Stimulated activated memory B cell treated with anti-CD40 and anti-IgM and Interleukin-4, amounts not matched to agents 10 μg/mL and 1 μg/mL and 100 μg/mL, for 72 hours (primary cell): ENCODE results near the gene GARIN3.
"Not testable (repeated sequence)": the region's sequence is repeated elsewhere in the genome, so short reads cannot be mapped to it uniquely, and the experiment has no call there.

ENCODE experiments used
- ATAC-seq: fragments of 150-1000 bp; cut with Tn5 transposase; 2 replicates; pipeline ENCODE4 v1.10.0; 2021
- H3K27ac Mint-ChIP-seq: one replicate; pipeline ENCODE4 v1.8.0; 2022; ENCODE audit warnings: mild to moderate bottlenecking, mixed read lengths
- H3K27me3 Mint-ChIP-seq: one replicate; pipeline ENCODE4 v1.8.0; 2022; ENCODE audit warnings: mixed read lengths
- H3K36me3 Mint-ChIP-seq: one replicate; pipeline ENCODE4 v1.8.0; 2022; ENCODE audit warnings: mixed read lengths
- H3K4me1 Mint-ChIP-seq: one replicate; pipeline ENCODE4 v1.8.0; 2022; ENCODE audit warnings: mixed read lengths
- H3K4me3 Mint-ChIP-seq: one replicate; pipeline ENCODE4 v1.8.0; 2022; ENCODE audit warnings: mild to moderate bottlenecking, moderate library complexity, mixed read lengths
- H3K9me3 Mint-ChIP-seq: one replicate; pipeline ENCODE4 v1.8.0; 2022; ENCODE audit warnings: mixed read lengths

The GARIN3 gene

DNA sequence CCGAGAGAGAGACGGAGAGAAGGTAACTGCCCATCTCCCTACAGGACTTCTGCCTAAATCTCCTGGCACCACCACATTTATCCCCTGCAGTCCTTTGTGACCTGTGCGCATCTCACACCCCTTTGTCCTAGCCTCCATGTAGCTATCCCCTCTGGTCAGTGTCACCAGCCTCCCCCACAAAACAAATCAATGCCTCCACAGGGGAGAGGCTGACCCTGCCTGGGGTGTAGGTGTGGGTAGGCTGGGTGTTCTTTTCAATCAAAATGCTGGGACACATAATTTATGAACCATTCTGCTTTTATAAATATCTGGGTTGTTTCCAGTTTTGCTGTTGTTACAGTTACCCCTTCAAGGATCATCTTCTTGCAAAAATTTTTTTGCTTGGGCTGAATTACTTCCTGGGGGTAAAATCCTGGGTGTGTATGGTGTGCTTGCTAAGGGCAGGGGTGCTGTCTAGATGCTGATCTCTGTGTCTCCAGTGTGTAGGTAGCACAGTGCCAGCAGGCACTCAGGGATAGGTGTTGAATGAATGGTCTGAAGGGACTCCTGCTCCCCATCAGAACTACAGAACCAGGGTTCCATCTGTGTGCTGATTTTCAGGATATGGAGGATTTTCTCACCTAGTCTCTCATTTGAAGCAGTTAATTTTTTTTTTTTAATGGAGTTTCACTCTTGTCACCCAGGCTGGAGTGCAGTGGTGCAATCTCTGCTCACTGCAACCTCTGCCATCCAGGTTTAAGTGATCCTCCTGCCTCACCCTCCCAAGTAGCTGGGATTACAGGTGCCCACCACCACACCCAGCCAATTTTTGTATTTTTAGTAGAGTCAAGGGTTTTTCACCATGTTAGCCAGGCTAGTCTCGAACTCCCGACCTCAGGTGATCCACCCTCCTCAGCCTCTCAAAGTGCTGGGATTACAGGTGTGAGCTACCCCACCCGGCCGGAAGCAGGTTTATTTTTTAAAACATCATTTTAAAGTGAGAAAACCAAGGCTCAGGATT, at the start of gene GARIN3:
Gene GARIN3 (minus strand): TSS at position 51 of the 1,000 bp plus-strand sequence. CDS start 96 bp downstream, outside the sequence.
- Mint-ChIP-seq H3K27me3 (no peaks in the 10 kb centered on the region), H3K9me3 (peaks cover 6% of the 10 kb centered on the region), H3K4me1 (peaks cover 13% of the 10 kb centered on the region), H3K4me3 (no peak within 1 kb of the TSS), H3K27ac (no peak within 1 kb of the TSS), H3K36me3 (peaks cover 11% of the 10 kb centered on the region)
- no peak for ATAC-seq

- Mint-ChIP-seq H3K4me1 (peaks cover 54% of the 10 kb centered on the region), H3K27me3 (no peaks in the 10 kb centered on the region), H3K9me3 (no peaks in the 10 kb centered on the region), H3K4me3 (peak overlapping the region; percentile 38), H3K27ac (peak overlapping the region; percentile 25), H3K36me3 (no peaks in the 10 kb centered on the region)
- ATAC-seq = no peak
Observed at GRCh38 chr5:157215514-157216167, 49.6 kb upstream of the GARIN3 start.

DNA sequence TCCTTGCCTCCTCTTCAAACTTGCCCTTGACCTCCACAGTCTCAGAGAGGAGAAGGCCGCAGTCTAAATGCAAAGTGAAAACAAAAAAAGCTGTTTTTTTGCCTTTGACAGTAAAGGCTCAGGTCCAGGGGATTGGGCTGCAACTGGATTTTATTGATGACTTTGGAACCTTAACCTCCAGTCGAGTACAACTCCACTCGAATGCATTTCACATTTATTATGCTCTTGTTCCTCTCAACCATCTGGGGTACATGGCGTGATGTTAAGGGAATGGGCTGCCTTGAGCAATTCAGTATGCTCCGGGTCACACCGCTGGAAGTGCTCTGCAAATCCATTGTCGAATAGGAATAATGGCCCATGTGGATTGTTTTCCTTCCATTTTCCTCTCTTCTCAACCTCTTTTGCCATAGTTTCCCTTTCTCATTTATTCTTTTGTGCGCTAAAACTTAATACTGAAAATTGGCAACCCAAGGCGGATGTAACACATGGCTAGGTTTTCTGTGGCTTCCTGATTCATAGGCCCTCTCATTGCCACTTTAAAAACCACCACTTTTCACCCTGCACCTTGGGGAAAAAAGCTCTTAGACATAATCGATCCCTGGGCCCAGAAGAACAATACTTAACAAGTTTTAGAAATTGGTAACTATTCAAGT, 48.9 kb upstream of the GARIN3 start:
- Mint-ChIP-seq H3K4me3 (peak overlapping the region; percentile 38), H3K36me3 (no peaks in the 10 kb centered on the region), H3K4me1 (peaks cover 51% of the 10 kb centered on the region), H3K9me3 (no peaks in the 10 kb centered on the region), H3K27ac (peak overlapping the region; percentile 25), H3K27me3 (no peaks in the 10 kb centered on the region)
- ATAC-seq = peak; percentile 82

- H3K27ac Mint-ChIP-seq = no peak overlapping the region
- no peaks in the 10 kb centered on the region for H3K9me3 Mint-ChIP-seq
- peaks cover 45% of the 10 kb centered on the region for H3K4me1 Mint-ChIP-seq
- no peaks in the 10 kb centered on the region for H3K36me3 Mint-ChIP-seq
- H3K27me3 Mint-ChIP-seq = no peaks in the 10 kb centered on the region
- peak; percentile 34 for ATAC-seq
- H3K4me3 Mint-ChIP-seq = no peak overlapping the region
Observed at GRCh38 chr5:157214415-157214814, 48.4 kb upstream of the GARIN3 start.

DNA sequence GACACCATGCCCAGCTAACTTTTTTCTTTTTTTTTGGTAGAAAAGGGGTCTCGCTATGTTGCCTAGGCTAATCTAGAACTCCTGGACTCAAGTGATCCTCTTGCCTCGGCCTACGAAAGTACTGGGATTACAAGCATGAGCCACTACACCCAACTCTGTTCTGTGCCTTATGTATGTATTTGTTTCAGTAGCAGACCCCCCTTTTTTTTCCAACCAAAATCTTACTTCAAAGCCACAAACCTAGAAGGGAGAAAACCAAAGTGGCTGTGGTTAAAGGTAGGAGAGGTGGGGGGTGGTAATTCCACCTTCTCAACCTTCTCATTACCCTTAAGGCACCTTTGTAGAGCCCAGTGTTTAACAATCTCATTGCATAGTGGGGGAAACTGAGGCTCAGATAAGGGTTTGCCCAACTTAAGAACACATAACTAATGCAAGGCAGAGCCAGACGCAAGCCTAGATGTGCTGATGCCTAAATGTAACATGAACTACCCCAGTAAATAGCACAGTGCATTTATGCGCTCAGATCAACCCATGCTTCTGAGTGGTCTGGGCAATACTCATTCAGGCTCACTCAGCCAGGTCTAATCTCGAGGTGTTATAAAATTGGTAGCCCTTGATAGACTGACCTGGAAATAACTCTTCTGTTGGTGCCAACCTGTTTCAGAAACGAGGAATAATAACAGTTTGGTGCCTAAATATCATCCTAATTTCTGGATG, 47.6 kb upstream of the GARIN3 start:
- Mint-ChIP-seq H3K27ac (no peak overlapping the region), H3K4me3 (no peak overlapping the region)

GRCh38 chr5:157212307-157212706, 46.2 kb upstream of the GARIN3 start:
- no peaks in the 10 kb centered on the region for H3K27me3 Mint-ChIP-seq
- H3K36me3 Mint-ChIP-seq = no peaks in the 10 kb centered on the region
- no peak for ATAC-seq
- no peak overlapping the region for H3K4me3 Mint-ChIP-seq
- H3K9me3 Mint-ChIP-seq = no peaks in the 10 kb centered on the region
- peaks cover 35% of the 10 kb centered on the region for H3K4me1 Mint-ChIP-seq
- no peak overlapping the region for H3K27ac Mint-ChIP-seq

More for the DNA sequence above, 47.6 kb upstream of the GARIN3 start:
- Mint-ChIP-seq H3K9me3 (no peaks in the 10 kb centered on the region), H3K36me3 (no peaks in the 10 kb centered on the region), H3K27me3 (no peaks in the 10 kb centered on the region), H3K4me1 (peaks cover 43% of the 10 kb centered on the region)
- ATAC-seq = no peak

DNA sequence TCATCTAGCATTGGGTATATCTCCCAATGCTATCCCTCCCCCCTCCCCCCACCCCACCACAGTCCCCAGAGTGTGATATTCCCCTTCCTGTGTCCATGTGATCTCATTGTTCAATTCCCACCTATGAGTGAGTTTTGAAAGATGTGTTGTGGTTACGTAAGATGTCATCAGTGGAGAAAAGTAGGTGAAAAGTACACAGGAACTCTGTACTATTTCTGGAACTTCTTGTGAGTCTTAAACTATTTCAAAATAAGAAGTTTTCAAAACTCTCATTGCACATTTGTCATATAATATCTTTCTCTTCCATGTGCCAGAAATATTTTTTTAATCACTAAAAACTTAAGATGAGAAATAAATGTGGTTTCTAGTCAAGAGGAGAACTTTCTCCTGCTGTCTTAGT, 44.6 kb upstream of the GARIN3 start:
- H3K36me3 Mint-ChIP-seq, ATAC-seq, H3K9me3 Mint-ChIP-seq, H3K27me3 Mint-ChIP-seq, H3K27ac Mint-ChIP-seq, H3K4me3 Mint-ChIP-seq: not testable (repeated sequence)
- H3K4me1 Mint-ChIP-seq = peaks cover 19% of the 10 kb centered on the region

DNA sequence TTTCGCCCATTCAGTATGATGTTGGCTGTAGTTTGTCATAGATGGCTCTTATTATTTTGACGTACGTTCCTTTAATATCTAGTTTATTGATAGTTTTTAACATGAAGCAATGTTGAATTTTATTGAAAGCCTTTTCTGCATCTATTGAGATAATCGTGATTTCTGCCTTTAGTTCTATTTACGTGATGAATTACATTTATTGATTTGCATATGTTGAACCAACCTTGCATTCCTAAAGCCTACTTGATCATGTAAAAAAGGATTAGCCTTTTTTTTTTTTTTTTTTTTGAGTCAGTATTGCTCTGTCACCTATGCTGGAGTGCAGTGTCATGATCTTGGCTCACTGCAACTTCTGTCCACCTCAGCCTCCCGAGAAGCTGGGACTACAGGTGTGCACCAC, 39.6 kb upstream of the GARIN3 start:
- no peak overlapping the region for H3K27ac Mint-ChIP-seq
- H3K4me1 Mint-ChIP-seq = no peaks in the 10 kb centered on the region
- H3K4me3 Mint-ChIP-seq = no peak overlapping the region
- ATAC-seq = no peak
- no peaks in the 10 kb centered on the region for H3K27me3 Mint-ChIP-seq
- H3K9me3 Mint-ChIP-seq = peaks cover 6% of the 10 kb centered on the region
- H3K36me3 Mint-ChIP-seq = peaks cover 6% of the 10 kb centered on the region

DNA sequence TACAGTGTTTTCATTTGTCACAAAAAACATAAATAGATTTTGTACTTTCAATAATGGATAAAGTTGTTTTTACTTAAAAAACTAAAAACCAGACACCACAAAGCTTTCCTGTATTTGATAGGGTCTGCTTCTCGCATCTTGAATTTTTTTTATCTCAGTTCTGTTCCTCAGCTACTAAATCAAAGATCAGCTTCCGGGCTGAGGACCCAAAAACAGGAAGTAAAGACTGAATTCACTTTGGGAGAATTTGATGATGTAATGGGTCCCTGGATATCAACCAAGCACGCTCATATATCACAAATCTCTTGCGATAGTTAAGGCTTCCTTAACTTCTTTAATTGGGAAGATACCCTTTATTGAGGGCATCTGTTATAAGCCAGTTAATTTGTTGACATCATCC, 38.7 kb upstream of the GARIN3 start:
- H3K9me3 Mint-ChIP-seq = peaks cover 6% of the 10 kb centered on the region
- peaks cover 5% of the 10 kb centered on the region for H3K27me3 Mint-ChIP-seq
- H3K27ac Mint-ChIP-seq = no peak overlapping the region
- H3K4me1 Mint-ChIP-seq = no peaks in the 10 kb centered on the region
- ATAC-seq = no peak
- H3K36me3 Mint-ChIP-seq = peaks cover 6% of the 10 kb centered on the region
- no peak overlapping the region for H3K4me3 Mint-ChIP-seq

DNA sequence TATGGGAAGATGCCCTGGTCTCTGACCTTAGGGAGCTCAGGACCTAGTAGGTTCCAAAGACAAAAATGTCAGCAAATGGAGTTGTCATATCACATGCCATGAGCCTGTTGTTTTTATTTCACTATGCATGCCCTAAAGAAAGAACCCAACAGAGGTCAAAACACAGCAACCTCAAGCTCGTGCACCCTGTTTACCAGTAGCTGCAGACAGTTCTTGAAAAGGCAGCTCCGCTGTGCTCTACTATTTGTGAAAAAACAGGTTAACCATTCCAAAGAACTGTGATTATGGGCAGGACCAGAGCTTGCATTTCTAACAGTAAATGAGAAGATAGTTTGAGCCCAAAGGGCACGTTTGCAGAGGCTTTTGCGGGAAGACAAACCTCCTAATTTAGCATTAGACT, 37.4 kb upstream of the GARIN3 start:
- H3K4me1 Mint-ChIP-seq = peaks cover 3% of the 10 kb centered on the region
- peaks cover 6% of the 10 kb centered on the region for H3K36me3 Mint-ChIP-seq
- peaks cover 6% of the 10 kb centered on the region for H3K9me3 Mint-ChIP-seq
- H3K4me3 Mint-ChIP-seq = no peak overlapping the region
- H3K27me3 Mint-ChIP-seq = peaks cover 9% of the 10 kb centered on the region
- ATAC-seq = no peak
- no peak overlapping the region for H3K27ac Mint-ChIP-seq

- no peak for ATAC-seq
- peaks cover 6% of the 10 kb centered on the region for H3K9me3 Mint-ChIP-seq
- no peak overlapping the region for H3K4me3 Mint-ChIP-seq
- H3K36me3 Mint-ChIP-seq = peaks cover 6% of the 10 kb centered on the region
- H3K27me3 Mint-ChIP-seq = peaks cover 9% of the 10 kb centered on the region
- H3K27ac Mint-ChIP-seq = no peak overlapping the region
- H3K4me1 Mint-ChIP-seq = peaks cover 9% of the 10 kb centered on the region
Observed at GRCh38 chr5:157201857-157202256, 35.8 kb upstream of the GARIN3 start.

DNA sequence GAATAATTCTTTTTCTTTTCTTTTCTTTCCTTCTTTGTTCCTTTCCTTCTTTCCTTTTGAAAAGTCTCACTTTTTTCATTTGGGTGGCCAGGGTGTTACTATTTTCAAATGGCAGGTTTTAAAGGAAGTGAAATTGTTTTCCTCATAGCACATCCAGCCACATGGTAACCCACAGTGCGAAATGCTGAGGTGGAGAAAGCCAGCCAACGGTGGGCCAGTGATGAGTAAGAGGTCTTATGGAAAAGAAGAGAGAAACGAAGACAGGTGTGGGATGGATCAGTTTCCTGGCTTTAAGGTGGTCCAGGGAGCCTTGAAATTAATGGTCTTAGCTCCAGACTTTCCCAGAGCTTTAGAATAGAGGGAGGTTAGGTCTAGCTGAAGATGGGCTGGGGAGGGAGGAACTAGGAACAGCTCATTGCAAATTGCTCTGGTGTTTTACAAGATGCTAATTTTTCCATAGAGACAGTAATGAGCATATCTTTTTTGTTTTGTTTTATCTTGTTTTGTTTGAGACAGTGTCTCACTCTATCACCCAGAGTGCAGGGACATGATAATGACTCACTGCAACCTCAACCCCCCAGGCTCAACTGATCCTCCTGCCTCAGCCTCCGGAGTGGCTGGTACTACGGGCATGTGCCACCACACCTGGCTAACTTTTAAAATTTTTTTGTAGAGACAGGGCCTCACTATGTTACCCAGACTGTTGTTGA, 32.4 kb upstream of the GARIN3 start:
- Mint-ChIP-seq H3K27me3 (peaks cover 9% of the 10 kb centered on the region), H3K27ac (no peak overlapping the region), H3K36me3 (no peaks in the 10 kb centered on the region), H3K4me1 (peaks cover 9% of the 10 kb centered on the region), H3K9me3 (no peaks in the 10 kb centered on the region), H3K4me3 (no peak overlapping the region)
- no peak for ATAC-seq

- Mint-ChIP-seq H3K4me3 (no peak overlapping the region), H3K36me3 (no peaks in the 10 kb centered on the region), H3K9me3 (no peaks in the 10 kb centered on the region), H3K4me1 (peaks cover 9% of the 10 kb centered on the region), H3K27ac (no peak overlapping the region), H3K27me3 (peaks cover 9% of the 10 kb centered on the region)
- ATAC-seq = no peak
Observed at GRCh38 chr5:157197086-157197485, 31.0 kb upstream of the GARIN3 start.

- H3K4me3 Mint-ChIP-seq = no peak overlapping the region
- ATAC-seq = no peak
- H3K9me3 Mint-ChIP-seq = no peaks in the 10 kb centered on the region
- H3K27me3 Mint-ChIP-seq = peaks cover 9% of the 10 kb centered on the region
- H3K27ac Mint-ChIP-seq = no peak overlapping the region
- H3K36me3 Mint-ChIP-seq = no peaks in the 10 kb centered on the region
- peaks cover 9% of the 10 kb centered on the region for H3K4me1 Mint-ChIP-seq
Observed at GRCh38 chr5:157196045-157196444, 30.0 kb upstream of the GARIN3 start.
